ENCODE results near the gene FGF14.

Gene FGF14

GRCh38 chr13:102310691-102311418, 91.0 kb downstream of the FGF14 start:
- DNase-seq (ENCODE audit: low read depth): no peak

- DNase-seq (ENCODE audit: low read depth): no peak
Observed at GRCh38 chr13:102309110-102309509, 92.7 kb downstream of the FGF14 start.

GRCh38 chr13:102302534-102302933, 99.3 kb downstream of the FGF14 start:
- DNase-seq (ENCODE audit: low read depth): no peak

GRCh38 chr13:102300379-102300778, 101.5 kb downstream of the FGF14 start:
- no peak for DNase-seq (ENCODE audit: low read depth)

GRCh38 chr13:102299366-102299765, 102.5 kb downstream of the FGF14 start:
- DNase-seq (ENCODE audit: low read depth): no peak

- DNase-seq (ENCODE audit: low read depth): no peak
Observed at GRCh38 chr13:102298051-102298450, 103.8 kb downstream of the FGF14 start.

- peak; percentile 26 for DNase-seq (ENCODE audit: low read depth)
Observed at GRCh38 chr13:102295316-102296048, 106.4 kb downstream of the FGF14 start.

GRCh38 chr13:102294407-102295018, 107.3 kb downstream of the FGF14 start:
- DNase-seq (ENCODE audit: low read depth): no peak

GRCh38 chr13:102293723-102294122, 108.1 kb downstream of the FGF14 start:
- DNase-seq (ENCODE audit: low read depth): no peak

- no peak for DNase-seq (ENCODE audit: low read depth)
Observed at GRCh38 chr13:102291587-102292218, 110.1 kb downstream of the FGF14 start.

- DNase-seq (ENCODE audit: low read depth): no peak
Observed at GRCh38 chr13:102289606-102290005, 112.2 kb downstream of the FGF14 start.

GRCh38 chr13:102286326-102286725, 115.5 kb downstream of the FGF14 start:
- peak; percentile 45 for DNase-seq (ENCODE audit: low read depth)

- DNase-seq (ENCODE audit: low read depth): no peak
Observed at GRCh38 chr13:102280366-102280765, 121.5 kb downstream of the FGF14 start.

- DNase-seq (ENCODE audit: low read depth): no peak
Observed at GRCh38 chr13:102277286-102277685, 124.6 kb downstream of the FGF14 start.

GRCh38 chr13:102276404-102276803, 125.4 kb downstream of the FGF14 start:
- DNase-seq (ENCODE audit: low read depth): no peak

GRCh38 chr13:102275969-102276368, 125.9 kb downstream of the FGF14 start:
- DNase-seq (ENCODE audit: low read depth): no peak

GRCh38 chr13:102273111-102273510, 128.7 kb downstream of the FGF14 start:
- DNase-seq (ENCODE audit: low read depth): no peak

GRCh38 chr13:102267191-102267590, 134.7 kb downstream of the FGF14 start:
- no peak for DNase-seq (ENCODE audit: low read depth)

- no peak for DNase-seq (ENCODE audit: low read depth)
Observed at GRCh38 chr13:102261809-102262208, 140.0 kb downstream of the FGF14 start.

- DNase-seq (ENCODE audit: low read depth): no peak
Observed at GRCh38 chr13:102261316-102261715, 140.5 kb downstream of the FGF14 start.

GRCh38 chr13:102260256-102260655, 141.6 kb downstream of the FGF14 start:
- no peak for DNase-seq (ENCODE audit: low read depth)

- no peak for DNase-seq (ENCODE audit: low read depth)
Observed at GRCh38 chr13:102255409-102255808, 146.4 kb downstream of the FGF14 start.

- DNase-seq (ENCODE audit: low read depth): no peak
Observed at GRCh38 chr13:102251817-102252216, 150.0 kb downstream of the FGF14 start.
